ENCODE data around the gene DOK5. TPM values are rescaled to one million over a fixed set of nuclear protein-coding genes. Genes with fewer than 3 reads are reported as not detected.

Gene DOK5
- total RNA-seq, 1 donor from 2014 or later, result not detected

- H3K9me3 ChIP-seq, result peaks cover 0 to 3% of the 10 kb centered on the region in 2 donors
- no peak overlapping the region for H3K4me3 ChIP-seq
- H3K27ac ChIP-seq, result no peak overlapping the region
- intact Hi-C loops (cut with DNase I), result no loop called here
- no peaks in the 10 kb centered on the region for H3K4me1 ChIP-seq
- no peak for TF ChIP-seq CTCF (IDR thresholded peaks at IDR 0.05)
- no peaks in the 10 kb centered on the region for H3K36me3 ChIP-seq
- no peaks in the 10 kb centered on the region for H3K27me3 ChIP-seq
- no peak for DNase-seq (ENCODE audit: low spot score in 2 of 2)
These were observed 109.8 kb downstream of the DOK5 start for GRCh38 chr20:54585217-54585616.

- Histone ChIP-seq H3K9me3 (no peaks in the 10 kb centered on the region), H3K4me1 (no peaks in the 10 kb centered on the region), H3K36me3 (no peaks in the 10 kb centered on the region), H3K4me3 (no peak overlapping the region), H3K27ac (no peak overlapping the region), H3K27me3 (no peaks in the 10 kb centered on the region)
- intact Hi-C loops (cut with DNase I), result no loop called here
- DNase-seq (ENCODE audit: low spot score in 2 of 2), result no peak
- TF ChIP-seq CTCF (IDR thresholded peaks at IDR 0.05), result no peak
These were observed 112.0 kb downstream of the DOK5 start for GRCh38 chr20:54587408-54587807.

GRCh38 chr20:54589402-54590030 lies 114.1 kb downstream of the DOK5 start:
- TF ChIP-seq CTCF (IDR thresholded peaks at IDR 0.05), result no peak
- H3K9me3 ChIP-seq, result no peaks in the 10 kb centered on the region
- intact Hi-C loops (cut with DNase I), result no loop called here

GRCh38 chr20:54590856-54591255 lies 115.5 kb downstream of the DOK5 start:
- Histone ChIP-seq H3K27me3 (no peaks in the 10 kb centered on the region), H3K36me3 (peaks cover 0 to 5% of the 10 kb centered on the region in 2 donors), H3K4me3 (no peak overlapping the region), H3K9me3 (no peaks in the 10 kb centered on the region), H3K27ac (no peak overlapping the region), H3K4me1 (no peaks in the 10 kb centered on the region)
- TF ChIP-seq CTCF (IDR thresholded peaks at IDR 0.05), result no peak
- no peak for DNase-seq (ENCODE audit: low spot score in 2 of 2)
- intact Hi-C loops (cut with DNase I), result no loop called here

More at GRCh38 chr20:54589402-54590030, 114.1 kb downstream of the DOK5 start:
- Histone ChIP-seq H3K36me3 (peaks cover 0 to 5% of the 10 kb centered on the region in 2 donors), H3K27me3 (no peaks in the 10 kb centered on the region), H3K4me1 (no peaks in the 10 kb centered on the region), H3K4me3 (no peak overlapping the region), H3K27ac (no peak overlapping the region)
- no peak for DNase-seq (ENCODE audit: low spot score in 2 of 2)

- Histone ChIP-seq H3K27ac (no peak overlapping the region), H3K9me3 (no peaks in the 10 kb centered on the region), H3K36me3 (peaks cover 0 to 13% of the 10 kb centered on the region in 2 donors), H3K27me3 (no peaks in the 10 kb centered on the region), H3K4me1 (no peaks in the 10 kb centered on the region), H3K4me3 (no peak overlapping the region)
- no peak for TF ChIP-seq CTCF (IDR thresholded peaks at IDR 0.05)
- intact Hi-C loops (cut with DNase I), result loop anchor here (5.0 kb wide), 1 partner anchor 39 kb away; no protein-coding TSS in a partner anchor
- DNase-seq (ENCODE audit: low spot score in 2 of 2), result no peak
These were observed 121.3 kb downstream of the DOK5 start for GRCh38 chr20:54596651-54597050.
